ENCODE results near the gene DMBX1. TPM values are rescaled to one million over a fixed set of nuclear protein-coding genes. Genes with fewer than 3 reads are reported as not detected.

DMBX1 gene
- total RNA-seq, 4 donors from 2014 or later = not detected

GRCh38 chr1:46478721-46479485 lies 10.7 kb upstream of the DMBX1 start:
- 72% methylated on average over 8 of the region's 8 CpGs for WGBS
- no peaks in the 10 kb centered on the region for H3K9me3 ChIP-seq
- intact Hi-C loops (cut with DNase I) = no loop called here
- no peak overlapping the region for H3K27ac ChIP-seq (replicated peaks in 1 of 4)
- H3K27me3 ChIP-seq = peaks cover 0 to 78% (median 3%) of the 10 kb centered on the region in 4 donors
- TF ChIP-seq EP300 (IDR thresholded peaks at IDR 0.05) = no peak
- TF ChIP-seq POLR2A (IDR thresholded peaks at IDR 0.05; ENCODE audit: low read depth) = no peak
- TF ChIP-seq CTCF (IDR thresholded peaks at IDR 0.05) = no peak
- TF ChIP-seq POLR2AphosphoS5 (IDR thresholded peaks at IDR 0.05) = no peak
- no peaks in the 10 kb centered on the region for H3K36me3 ChIP-seq
- H3K4me3 ChIP-seq = no peak overlapping the region
- H3K4me1 ChIP-seq = no peaks in the 10 kb centered on the region
- DNase-seq (ENCODE audit: extremely low spot score) = no peak

GRCh38 chr1:46479744-46480350 lies 9.8 kb upstream of the DMBX1 start:
- 61% methylated on average over 3 of the region's 17 CpGs for WGBS
- Histone ChIP-seq H3K36me3 (no peaks in the 10 kb centered on the region), H3K4me1 (no peaks in the 10 kb centered on the region), H3K4me3 (no peak overlapping the region), H3K27me3 (peaks cover 0 to 76% (median 5%) of the 10 kb centered on the region in 4 donors), H3K27ac (replicated peaks in 1 of 4) (no peak overlapping the region), H3K9me3 (no peaks in the 10 kb centered on the region)
- DNase-seq (ENCODE audit: extremely low spot score) = no peak
- intact Hi-C loops (cut with DNase I) = no loop called here
- TF ChIP-seq POLR2AphosphoS5 (IDR thresholded peaks at IDR 0.05) (no peak), POLR2A (IDR thresholded peaks at IDR 0.05; ENCODE audit: low read depth) (no peak), EP300 (IDR thresholded peaks at IDR 0.05) (no peak), CTCF (IDR thresholded peaks at IDR 0.05) (no peak)

- no peak overlapping the region for H3K4me3 ChIP-seq
- DNase-seq (ENCODE audit: extremely low spot score) = no peak
- TF ChIP-seq CTCF (IDR thresholded peaks at IDR 0.05) (no peak), POLR2AphosphoS5 (IDR thresholded peaks at IDR 0.05) (no peak)
- 43% methylated on average over 7 of the region's 7 CpGs for WGBS
- H3K27me3 ChIP-seq = peaks cover 0 to 78% (median 16%) of the 10 kb centered on the region in 4 donors
- no peaks in the 10 kb centered on the region for H3K36me3 ChIP-seq
- H3K27ac ChIP-seq (replicated peaks in 1 of 4) = no peak overlapping the region
- H3K4me1 ChIP-seq = peaks cover 0 to 8% (median 4%) of the 10 kb centered on the region in 4 donors
- intact Hi-C loops (cut with DNase I) = no loop called here
- H3K9me3 ChIP-seq = no peaks in the 10 kb centered on the region
Measured at GRCh38 chr1:46480959-46481646, 8.5 kb upstream of the DMBX1 start.

- Histone ChIP-seq H3K27me3 (peaks cover 0 to 81% (median 23%) of the 10 kb centered on the region in 4 donors), H3K36me3 (no peaks in the 10 kb centered on the region), H3K4me3 (no peak overlapping the region), H3K27ac (replicated peaks in 1 of 4) (no peak overlapping the region), H3K9me3 (no peaks in the 10 kb centered on the region), H3K4me1 (peaks cover 0 to 8% (median 4%) of the 10 kb centered on the region in 4 donors)
- intact Hi-C loops (cut with DNase I) = no loop called here
- no peak for DNase-seq (ENCODE audit: extremely low spot score)
- WGBS = 42% methylated on average over 4 of the region's 4 CpGs
- TF ChIP-seq CTCF (IDR thresholded peaks at IDR 0.05) (no peak), EP300 (IDR thresholded peaks at IDR 0.05) (no peak), POLR2A (IDR thresholded peaks at IDR 0.05; ENCODE audit: low read depth) (no peak), POLR2AphosphoS5 (IDR thresholded peaks at IDR 0.05) (no peak)
Measured at GRCh38 chr1:46481961-46482360, 7.7 kb upstream of the DMBX1 start.
